Type B pancreatic cell (in vitro differentiated cells): ENCODE measurements around the gene SETDB1. TPM values are rescaled to one million over a fixed set of nuclear protein-coding genes. Genes with fewer than 3 reads are reported as not detected.

ENCODE experiments used
- DNase-seq: peaks from one replicate; pipeline ENCODE4 v3.0.0; 2021; ENCODE audit warnings: mixed read lengths; ENCODE audit not compliant: unreplicated experiment; ENCODE audit errors: extremely low spot score
- H3K27ac Mint-ChIP-seq: 2 replicates; pipeline ENCODE4 v1.8.0; 2021; ENCODE audit warnings: mild to moderate bottlenecking, mixed read lengths
- H3K27me3 Mint-ChIP-seq: 2 replicates; pipeline ENCODE4 v1.8.0; 2021; ENCODE audit warnings: mixed read lengths
- H3K36me3 Mint-ChIP-seq: 2 replicates; pipeline ENCODE4 v1.8.0; 2021; ENCODE audit warnings: mixed read lengths
- H3K4me1 Mint-ChIP-seq: one replicate; pipeline ENCODE4 v1.8.0; 2021; ENCODE audit warnings: mixed read lengths; ENCODE audit not compliant: unreplicated experiment
- H3K4me3 Mint-ChIP-seq: 2 replicates; pipeline ENCODE4 v1.8.0; 2021; ENCODE audit warnings: mild to moderate bottlenecking, mixed read lengths
- H3K9me3 Mint-ChIP-seq: 2 replicates; pipeline ENCODE4 v1.8.0; 2021; ENCODE audit warnings: mixed read lengths
- total RNA-seq: library from RNA; stranded (reverse); gene quantifications from 2 replicates; pipeline ENCODE4 v1.2.1, GENCODE V29; 2021; ENCODE audit warnings: low replicate concordance
- TF ChIP-seq, protein P1 (sequence below): fragments of 200-600 bp; sonication (generic); conservative IDR thresholded peaks from 2 replicates; pipeline ENCODE4 v1.5.0; 2021; ENCODE audit warnings: antibody characterized with exemption, mild to moderate bottlenecking

The SETDB1 gene
- total RNA-seq, 1 donor from 2014 or later: 73.8 TPM

- TF ChIP-seq, protein P1, sequence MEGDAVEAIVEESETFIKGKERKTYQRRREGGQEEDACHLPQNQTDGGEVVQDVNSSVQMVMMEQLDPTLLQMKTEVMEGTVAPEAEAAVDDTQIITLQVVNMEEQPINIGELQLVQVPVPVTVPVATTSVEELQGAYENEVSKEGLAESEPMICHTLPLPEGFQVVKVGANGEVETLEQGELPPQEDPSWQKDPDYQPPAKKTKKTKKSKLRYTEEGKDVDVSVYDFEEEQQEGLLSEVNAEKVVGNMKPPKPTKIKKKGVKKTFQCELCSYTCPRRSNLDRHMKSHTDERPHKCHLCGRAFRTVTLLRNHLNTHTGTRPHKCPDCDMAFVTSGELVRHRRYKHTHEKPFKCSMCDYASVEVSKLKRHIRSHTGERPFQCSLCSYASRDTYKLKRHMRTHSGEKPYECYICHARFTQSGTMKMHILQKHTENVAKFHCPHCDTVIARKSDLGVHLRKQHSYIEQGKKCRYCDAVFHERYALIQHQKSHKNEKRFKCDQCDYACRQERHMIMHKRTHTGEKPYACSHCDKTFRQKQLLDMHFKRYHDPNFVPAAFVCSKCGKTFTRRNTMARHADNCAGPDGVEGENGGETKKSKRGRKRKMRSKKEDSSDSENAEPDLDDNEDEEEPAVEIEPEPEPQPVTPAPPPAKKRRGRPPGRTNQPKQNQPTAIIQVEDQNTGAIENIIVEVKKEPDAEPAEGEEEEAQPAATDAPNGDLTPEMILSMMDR: no peak
- H3K9me3 Mint-ChIP-seq: no peaks in the 10 kb centered on the region
- H3K36me3 Mint-ChIP-seq: no peaks in the 10 kb centered on the region
- H3K27me3 Mint-ChIP-seq: no peaks in the 10 kb centered on the region
- DNase-seq: no peak
- no peak overlapping the region for H3K4me3 Mint-ChIP-seq
- H3K4me1 Mint-ChIP-seq: no peaks in the 10 kb centered on the region
- no peak overlapping the region for H3K27ac Mint-ChIP-seq
Observed at GRCh38 chr1:150905301-150905700, 20.9 kb upstream of the SETDB1 start.

- Mint-ChIP-seq H3K4me3 (no peak overlapping the region), H3K4me1 (no peaks in the 10 kb centered on the region), H3K9me3 (no peaks in the 10 kb centered on the region), H3K27me3 (no peaks in the 10 kb centered on the region), H3K27ac (no peak overlapping the region), H3K36me3 (no peaks in the 10 kb centered on the region)
- no peak for DNase-seq
- TF ChIP-seq, protein P1: no peak
Observed at GRCh38 chr1:150906329-150906728, 19.8 kb upstream of the SETDB1 start.

GRCh38 chr1:150906813-150907212, 19.4 kb upstream of the SETDB1 start:
- Mint-ChIP-seq H3K27me3 (no peaks in the 10 kb centered on the region), H3K27ac (no peak overlapping the region), H3K9me3 (no peaks in the 10 kb centered on the region), H3K36me3 (no peaks in the 10 kb centered on the region), H3K4me3 (no peak overlapping the region), H3K4me1 (no peaks in the 10 kb centered on the region)
- DNase-seq: no peak
- TF ChIP-seq, protein P1: no peak

DNA sequence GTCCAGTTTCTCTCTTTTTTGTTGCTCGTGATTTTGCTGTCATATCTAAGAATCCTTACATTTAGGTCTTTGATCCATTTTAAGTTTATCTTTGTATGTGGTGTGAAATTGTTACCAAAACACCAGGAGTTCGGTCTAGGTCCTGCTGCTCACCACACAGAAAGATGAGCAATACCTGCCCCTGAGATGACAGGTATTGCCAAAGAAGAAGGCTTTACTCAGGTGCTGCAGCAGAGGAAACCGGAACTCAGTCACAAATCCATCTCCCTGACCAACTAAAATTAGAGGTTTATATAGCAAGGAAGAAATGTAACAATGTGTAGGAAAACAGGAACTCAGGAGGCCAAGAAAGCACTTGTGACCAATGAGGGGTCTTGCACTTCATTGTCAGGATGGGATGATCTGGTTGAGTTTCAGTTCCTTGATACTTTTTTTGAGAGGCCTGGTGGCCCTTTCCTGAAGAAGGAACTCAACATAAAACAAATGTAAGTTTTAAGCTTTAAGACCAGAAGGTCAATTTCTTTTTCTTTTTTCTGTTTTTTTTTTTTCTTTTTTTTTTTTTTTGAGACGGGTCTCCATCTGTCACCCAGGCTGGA, 16.5 kb upstream of the SETDB1 start:
- Mint-ChIP-seq H3K27ac (no peak overlapping the region), H3K4me1 (no peaks in the 10 kb centered on the region), H3K36me3 (no peaks in the 10 kb centered on the region), H3K4me3 (no peak overlapping the region), H3K9me3 (no peaks in the 10 kb centered on the region), H3K27me3 (no peaks in the 10 kb centered on the region)
- TF ChIP-seq, protein P1: no peak
- no peak for DNase-seq

GRCh38 chr1:150912623-150913022, 13.5 kb upstream of the SETDB1 start:
- Mint-ChIP-seq H3K36me3 (no peaks in the 10 kb centered on the region), H3K4me1 (no peaks in the 10 kb centered on the region), H3K27me3 (no peaks in the 10 kb centered on the region), H3K4me3 (no peak overlapping the region), H3K9me3 (no peaks in the 10 kb centered on the region), H3K27ac (no peak overlapping the region)
- TF ChIP-seq, protein P1: no peak
- no peak for DNase-seq

DNA sequence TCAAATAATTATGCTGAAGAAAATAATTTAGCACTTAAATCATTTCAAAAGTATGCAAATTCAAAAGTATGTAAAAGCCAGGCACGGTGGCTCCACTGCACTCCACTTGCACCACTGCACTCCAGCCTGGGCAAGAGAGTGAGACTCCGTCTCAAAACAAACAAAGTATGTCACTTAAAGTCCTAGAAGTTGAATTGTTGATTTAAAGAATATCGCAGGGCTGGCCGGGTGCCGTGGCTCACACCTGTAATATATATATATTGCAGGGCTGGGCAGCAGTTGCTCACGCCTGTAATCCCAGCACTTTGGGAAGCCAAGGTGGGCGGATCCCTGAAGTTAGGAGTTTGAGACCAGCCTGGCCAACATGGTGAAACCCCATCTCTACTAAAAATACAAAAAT, 8.8 kb upstream of the SETDB1 start:
- Mint-ChIP-seq H3K9me3 (no peaks in the 10 kb centered on the region), H3K4me1 (peaks cover 9% of the 10 kb centered on the region), H3K36me3 (no peaks in the 10 kb centered on the region), H3K27me3 (no peaks in the 10 kb centered on the region), H3K4me3 (no peak overlapping the region), H3K27ac (no peak overlapping the region)
- TF ChIP-seq, protein P1: no peak
- DNase-seq: no peak
